HG02938 (cell line): Measurements from ENCODE around the gene C1orf53.

ENCODE experiments used
- ATAC-seq: cut with Tn5 transposase; IDR thresholded peaks from one replicate; pipeline ENCODE4 v1.9.1; 2021; ENCODE audit warnings: mild to moderate bottlenecking, moderate library complexity; ENCODE audit not compliant: unreplicated experiment

Gene C1orf53

GRCh38 chr1:197907846-197908616, 5.6 kb downstream of the C1orf53 start:
- ATAC-seq = no peak

DNA sequence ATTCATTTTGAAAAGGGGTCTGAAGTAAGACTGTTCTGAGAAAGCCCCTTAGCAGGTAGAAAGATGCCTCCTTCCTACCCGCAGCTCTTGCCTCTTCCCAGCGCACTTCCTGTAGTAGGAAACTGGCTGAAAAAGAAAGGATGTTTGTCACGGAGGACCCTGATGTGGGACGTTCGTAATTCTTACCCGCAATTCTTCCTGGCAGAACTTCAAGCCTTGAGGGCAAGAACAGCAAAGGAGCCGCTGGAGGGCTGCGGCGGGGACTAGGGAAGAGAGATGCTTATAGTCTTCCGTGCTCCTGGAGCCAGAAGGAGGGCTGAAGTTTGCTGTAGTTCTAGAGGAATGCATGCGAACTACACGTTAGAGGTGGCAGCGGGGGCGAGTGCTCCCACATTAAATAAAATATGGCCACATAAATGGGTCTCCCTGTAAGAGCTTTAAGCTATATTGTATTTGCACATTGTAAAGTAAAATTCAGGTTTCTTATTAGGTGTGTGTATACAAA, 6.3 kb downstream of the C1orf53 start:
- ATAC-seq = no peak

- no peak for ATAC-seq
Observed at GRCh38 chr1:197909384-197909783, 7.0 kb downstream of the C1orf53 start.

GRCh38 chr1:197910120-197910991, 7.9 kb downstream of the C1orf53 start:
- no peak for ATAC-seq

GRCh38 chr1:197911111-197911856, 8.9 kb downstream of the C1orf53 start:
- ATAC-seq = no peak

DNA sequence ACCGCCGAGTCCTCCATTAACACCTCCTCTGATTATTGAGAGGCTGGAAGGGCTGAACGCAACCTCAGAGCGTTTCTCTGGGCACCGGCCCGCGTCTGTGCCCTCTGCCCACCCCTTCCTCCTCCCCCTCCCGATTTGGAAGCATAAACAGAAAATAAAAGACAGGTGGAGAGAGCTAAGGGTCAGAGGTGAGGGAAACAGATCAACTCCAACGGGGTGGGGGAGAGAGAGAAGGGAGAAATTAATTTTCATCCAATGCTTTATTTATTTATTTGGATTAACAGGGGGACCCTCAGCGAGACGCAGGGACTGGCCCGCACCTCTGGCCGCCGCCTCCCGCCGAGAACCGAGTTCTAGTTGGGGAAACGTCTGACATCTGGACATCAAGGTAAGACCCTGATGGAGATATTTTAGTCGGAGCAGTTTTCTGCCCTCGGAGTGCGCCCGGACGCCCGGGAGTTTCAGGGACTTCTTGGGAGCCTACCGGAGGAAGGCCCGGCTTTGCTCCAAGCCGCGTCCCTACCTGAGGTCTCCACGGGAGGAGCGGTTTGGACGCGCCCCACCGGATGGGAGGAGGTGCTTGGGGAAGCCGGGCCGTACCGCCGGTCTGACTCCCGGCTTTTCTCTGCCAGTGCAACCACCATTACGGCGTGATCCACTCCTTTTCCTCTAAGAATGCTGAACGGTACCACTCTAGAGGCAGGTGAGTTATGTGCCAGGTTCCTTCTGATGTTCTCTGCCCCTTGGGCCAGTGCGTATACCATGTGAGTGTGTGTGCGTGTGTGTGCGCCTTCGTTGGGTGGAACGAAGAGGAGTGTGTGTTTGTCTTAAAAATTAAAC, 9.6 kb downstream of the C1orf53 start:
- no peak for ATAC-seq

DNA sequence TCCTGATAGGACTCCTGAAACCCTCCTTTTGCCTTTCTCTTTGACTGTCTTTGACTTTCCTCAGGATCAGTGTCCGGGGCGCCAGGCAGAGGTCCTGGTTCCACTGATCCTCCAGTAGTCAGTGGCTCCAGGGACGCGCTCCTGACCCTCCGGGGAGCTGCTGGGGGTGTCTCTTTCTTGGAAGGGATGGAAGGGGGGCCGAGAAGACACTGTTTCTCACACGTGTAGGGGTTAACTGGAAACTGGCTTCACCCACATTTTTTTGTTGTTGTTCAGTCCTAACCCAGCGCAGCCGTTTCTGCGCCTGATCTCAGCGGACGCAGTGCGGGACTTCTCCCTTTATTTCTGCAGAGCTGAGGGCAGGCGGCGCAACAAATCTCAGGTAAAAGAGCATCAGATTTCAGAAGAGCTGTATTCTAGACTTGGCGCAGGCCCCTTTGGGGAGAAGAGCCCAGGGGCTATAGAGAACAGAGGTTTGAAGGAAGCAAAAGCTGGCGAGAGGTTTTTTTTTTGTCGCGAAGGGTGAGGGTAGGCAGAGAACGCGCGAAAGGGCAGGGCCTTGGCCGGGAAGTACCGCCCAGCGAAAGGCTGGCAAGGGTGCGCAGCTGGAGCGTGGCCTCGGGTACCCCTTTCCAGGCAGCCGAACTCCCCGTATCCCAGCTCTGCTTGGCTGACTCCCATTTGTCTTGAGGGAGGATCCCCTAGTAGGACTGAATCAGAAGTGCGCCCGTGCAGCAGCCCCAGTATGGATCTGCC, 10.5 kb downstream of the C1orf53 start:
- no peak for ATAC-seq

GRCh38 chr1:197913495-197914276, 11.3 kb downstream of the C1orf53 start:
- ATAC-seq = no peak

- ATAC-seq = no peak
Observed at GRCh38 chr1:197914510-197914909, 12.1 kb downstream of the C1orf53 start.

DNA sequence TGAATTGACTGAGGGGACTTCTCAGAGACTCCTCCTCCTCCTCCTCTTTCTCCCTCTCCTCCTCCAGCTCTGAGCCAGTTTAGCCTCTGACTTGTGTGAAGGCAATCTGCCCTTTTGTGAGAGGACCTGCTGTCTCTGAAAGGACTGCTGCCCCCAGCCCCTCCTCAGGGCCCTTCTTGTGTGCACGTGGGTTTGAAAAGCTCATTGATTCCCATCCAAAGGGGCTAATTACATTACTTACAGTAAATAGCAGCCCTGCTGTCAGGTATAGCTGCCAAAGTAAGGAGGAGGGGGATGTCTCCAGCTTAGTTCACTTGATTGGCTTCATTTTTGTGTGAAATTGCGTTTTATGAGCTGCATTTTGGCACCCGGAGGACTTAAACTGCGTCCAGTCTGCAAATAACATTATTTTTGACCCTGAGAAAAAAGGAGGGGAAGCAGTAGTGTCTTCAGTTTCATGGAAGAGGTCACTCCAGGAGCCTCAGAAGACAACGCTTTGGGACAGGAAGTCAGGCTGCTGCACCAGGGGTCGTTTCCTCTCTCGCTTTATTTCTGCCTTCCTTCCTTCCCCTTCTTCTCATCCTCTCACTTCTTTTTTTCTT, 12.9 kb downstream of the C1orf53 start:
- no peak for ATAC-seq

DNA sequence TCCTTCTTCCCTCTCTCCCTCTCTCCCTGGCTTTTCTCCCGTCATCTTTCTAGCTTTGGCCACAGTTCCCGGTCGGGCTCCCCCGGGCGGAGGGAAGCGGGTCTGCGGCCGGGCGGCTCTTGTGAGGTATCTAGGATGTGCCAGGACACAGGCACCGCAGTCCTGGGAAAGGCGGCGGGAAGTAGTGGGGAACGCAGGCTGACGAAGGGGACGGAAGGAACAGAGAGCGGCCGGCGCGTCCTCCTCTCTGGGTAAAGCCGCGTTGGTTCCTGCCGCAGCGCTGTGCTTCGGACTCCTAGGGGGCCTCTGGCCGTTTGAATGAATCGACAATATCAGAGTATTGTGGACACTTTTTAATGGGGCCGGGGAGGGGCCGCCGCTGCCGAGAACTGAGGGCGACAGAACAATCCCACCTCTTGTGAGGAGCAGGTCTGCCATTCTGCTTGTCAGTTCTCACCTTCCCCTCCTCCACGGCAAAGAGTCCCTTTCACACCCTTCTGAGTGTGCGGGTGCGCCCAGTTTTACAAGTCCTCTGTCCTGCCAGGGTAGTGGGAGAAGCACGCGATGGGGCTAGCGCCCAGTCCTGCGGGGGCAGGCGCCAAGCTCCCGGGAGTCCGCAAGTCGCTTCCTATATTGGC, 13.6 kb downstream of the C1orf53 start:
- no peak for ATAC-seq

DNA sequence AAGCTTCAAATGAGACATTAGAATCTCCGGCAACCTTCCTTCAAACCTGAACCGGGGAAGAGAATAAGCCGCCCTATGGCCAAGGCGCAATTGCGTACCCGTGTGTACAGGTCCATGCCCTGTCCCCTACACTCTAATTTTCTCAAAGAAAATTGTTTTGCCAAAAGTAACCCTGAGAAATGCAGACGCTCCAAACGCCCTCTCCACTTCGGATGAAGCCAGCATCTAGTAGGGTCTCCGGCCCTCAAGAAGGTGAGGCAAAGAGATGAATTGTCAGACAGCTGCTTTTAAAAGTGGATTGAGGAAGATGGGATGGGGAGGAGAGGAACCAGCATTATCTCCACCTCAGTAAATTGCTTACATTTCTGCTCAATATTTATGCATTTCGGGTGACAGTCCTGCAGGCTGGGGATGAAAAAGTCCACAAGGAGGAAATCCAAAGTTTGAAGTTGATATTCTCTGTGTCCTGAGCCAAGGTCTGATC, 14.1 kb downstream of the C1orf53 start:
- ATAC-seq = no peak

- ATAC-seq = no peak
Observed at GRCh38 chr1:197917805-197918651, 15.6 kb downstream of the C1orf53 start.

DNA sequence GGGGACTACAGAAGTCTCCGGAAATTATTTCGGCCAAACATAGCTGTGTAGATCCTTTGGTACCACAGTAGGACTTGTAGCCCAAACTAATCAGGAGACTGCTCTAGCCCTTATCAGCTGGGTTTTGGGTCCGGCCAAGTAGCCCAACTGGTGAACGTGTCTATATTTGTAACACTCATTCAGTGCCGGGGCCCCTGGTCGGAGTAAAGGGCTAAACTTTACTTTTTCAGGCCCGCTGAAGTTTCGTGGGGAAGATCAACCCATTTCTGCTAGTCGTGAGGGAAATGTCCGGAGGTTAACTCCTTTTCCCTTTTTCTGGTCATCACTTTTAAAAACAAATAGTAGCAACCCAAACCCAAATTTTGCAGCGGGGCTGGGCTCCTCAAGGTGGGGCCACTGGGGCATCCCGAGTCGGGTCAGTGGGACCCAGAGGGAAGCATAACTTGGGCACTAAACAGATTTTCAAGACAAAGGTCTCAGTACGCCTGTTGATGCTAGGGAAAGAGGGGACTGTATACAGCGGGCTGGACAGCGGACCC, 16.4 kb downstream of the C1orf53 start:
- no peak for ATAC-seq

GRCh38 chr1:197919346-197920066, 17.1 kb downstream of the C1orf53 start:
- ATAC-seq = no peak

DNA sequence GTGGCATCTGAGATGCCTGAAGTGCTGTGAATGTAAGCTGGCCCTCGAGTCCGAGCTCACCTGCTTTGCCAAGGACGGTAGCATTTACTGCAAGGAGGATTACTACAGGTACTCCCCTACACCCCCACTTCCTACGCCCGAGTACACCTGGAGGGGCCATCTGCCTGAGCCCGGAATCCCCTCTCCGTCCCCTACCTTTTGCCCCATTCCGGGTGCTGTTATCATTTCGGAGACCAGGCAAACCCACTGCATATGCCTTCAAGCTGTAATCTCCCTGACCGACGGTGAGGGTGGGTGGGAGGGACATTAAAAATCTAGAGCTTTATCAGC, 17.6 kb downstream of the C1orf53 start:
- no peak for ATAC-seq
